SK-N-SH treated with all-trans-retinoic acid at 6 μM for 48 hours (cell line): ENCODE measurements around the gene PLCB2.

Source experiments
- ESRRG ChIP-seq: fragments of 250-450 bp; sonication (Bioruptor Pico); IDR thresholded peaks from 2 replicates; pipeline ENCODE4 v1.6.1; 2021; ENCODE audit warnings: mild to moderate bottlenecking
- PPARA ChIP-seq: fragments of 250-450 bp; sonication (Bioruptor Pico); IDR thresholded peaks from 2 replicates; pipeline ENCODE4 v1.5.0; 2020; ENCODE audit warnings: mild to moderate bottlenecking, borderline replicate concordance
- RARB ChIP-seq: fragments of 250-450 bp; sonication (Bioruptor Pico); IDR thresholded peaks from 2 replicates; pipeline ENCODE4 v1.8.0; 2021; ENCODE audit warnings: mild to moderate bottlenecking, moderate library complexity
- ZFP30 ChIP-seq: fragments of 450-650 bp; formaldehyde crosslinking; IDR thresholded peaks from 2 replicates; pipeline ENCODE4 v1.5.0; 2022; ENCODE audit warnings: mild to moderate bottlenecking, moderate library complexity
- TF ChIP-seq, protein P1 (sequence below): fragments of 250-450 bp; sonication (Bioruptor Pico); IDR thresholded peaks from 2 replicates; pipeline ENCODE4 v1.8.0; 2020; ENCODE audit warnings: mild to moderate bottlenecking, moderate library complexity, borderline replicate concordance
- TF ChIP-seq, protein P2 (sequence below): fragments of 250-450 bp; sonication (Bioruptor Pico); IDR thresholded peaks from 2 replicates; pipeline ENCODE4 v1.5.1; 2020; ENCODE audit warnings: low read depth, mild to moderate bottlenecking, moderate library complexity
- TF ChIP-seq, protein P3 (sequence below): fragments of 250-450 bp; sonication (Bioruptor Pico); IDR thresholded peaks from 2 replicates; pipeline ENCODE4 v1.5.1; 2021; ENCODE audit warnings: mild to moderate bottlenecking, moderate library complexity

DNA sequence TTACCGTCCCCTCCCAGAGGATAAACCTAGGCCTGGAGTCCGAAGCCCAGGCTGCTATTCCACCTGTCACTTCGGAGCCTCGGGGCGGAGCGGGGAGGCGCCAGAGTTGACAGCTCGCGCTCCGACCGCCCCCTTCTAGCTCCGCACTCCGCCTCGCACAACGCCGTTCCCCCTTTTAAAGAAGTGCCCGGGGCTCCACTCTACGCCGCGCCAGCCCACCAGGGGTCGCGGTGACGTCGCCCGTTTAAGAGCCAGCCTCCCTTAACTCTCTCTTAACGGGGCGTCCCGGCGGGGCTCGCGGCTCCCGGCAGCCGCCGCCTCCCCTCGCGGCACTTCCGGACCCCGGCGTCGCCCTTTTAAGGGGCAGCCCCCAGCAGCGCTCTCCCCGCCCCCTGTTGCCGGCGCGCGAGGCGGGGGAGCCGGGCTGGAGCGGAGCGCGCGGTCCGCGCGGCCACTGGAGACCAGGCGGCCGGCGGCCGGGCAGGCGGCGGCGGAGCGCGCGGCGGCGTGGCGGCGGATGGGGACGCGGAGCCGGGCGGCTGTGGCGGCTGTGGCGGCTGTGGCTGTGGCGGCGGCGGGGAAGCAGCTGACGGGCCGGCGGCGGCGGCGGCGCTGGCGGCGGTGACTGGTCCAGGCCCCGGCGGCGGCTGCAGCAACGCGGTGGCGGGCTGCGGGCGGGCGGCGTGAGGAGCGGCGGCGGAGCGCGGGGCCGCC, 15.7 kb upstream of the PLCB2 start, which contains the start of gene INAFM2:
- TF ChIP-seq, protein P1, sequence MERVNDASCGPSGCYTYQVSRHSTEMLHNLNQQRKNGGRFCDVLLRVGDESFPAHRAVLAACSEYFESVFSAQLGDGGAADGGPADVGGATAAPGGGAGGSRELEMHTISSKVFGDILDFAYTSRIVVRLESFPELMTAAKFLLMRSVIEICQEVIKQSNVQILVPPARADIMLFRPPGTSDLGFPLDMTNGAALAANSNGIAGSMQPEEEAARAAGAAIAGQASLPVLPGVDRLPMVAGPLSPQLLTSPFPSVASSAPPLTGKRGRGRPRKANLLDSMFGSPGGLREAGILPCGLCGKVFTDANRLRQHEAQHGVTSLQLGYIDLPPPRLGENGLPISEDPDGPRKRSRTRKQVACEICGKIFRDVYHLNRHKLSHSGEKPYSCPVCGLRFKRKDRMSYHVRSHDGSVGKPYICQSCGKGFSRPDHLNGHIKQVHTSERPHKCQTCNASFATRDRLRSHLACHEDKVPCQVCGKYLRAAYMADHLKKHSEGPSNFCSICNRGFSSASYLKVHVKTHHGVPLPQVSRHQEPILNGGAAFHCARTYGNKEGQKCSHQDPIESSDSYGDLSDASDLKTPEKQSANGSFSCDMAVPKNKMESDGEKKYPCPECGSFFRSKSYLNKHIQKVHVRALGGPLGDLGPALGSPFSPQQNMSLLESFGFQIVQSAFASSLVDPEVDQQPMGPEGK, result no peak
- TF ChIP-seq ESRRG (CRISPR knock-in tag), result no peak
- TF ChIP-seq, protein P2, sequence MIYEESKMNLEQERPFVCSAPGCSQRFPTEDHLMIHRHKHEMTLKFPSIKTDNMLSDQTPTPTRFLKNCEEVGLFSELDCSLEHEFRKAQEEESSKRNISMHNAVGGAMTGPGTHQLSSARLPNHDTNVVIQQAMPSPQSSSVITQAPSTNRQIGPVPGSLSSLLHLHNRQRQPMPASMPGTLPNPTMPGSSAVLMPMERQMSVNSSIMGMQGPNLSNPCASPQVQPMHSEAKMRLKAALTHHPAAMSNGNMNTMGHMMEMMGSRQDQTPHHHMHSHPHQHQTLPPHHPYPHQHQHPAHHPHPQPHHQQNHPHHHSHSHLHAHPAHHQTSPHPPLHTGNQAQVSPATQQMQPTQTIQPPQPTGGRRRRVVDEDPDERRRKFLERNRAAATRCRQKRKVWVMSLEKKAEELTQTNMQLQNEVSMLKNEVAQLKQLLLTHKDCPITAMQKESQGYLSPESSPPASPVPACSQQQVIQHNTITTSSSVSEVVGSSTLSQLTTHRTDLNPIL (CRISPR knock-in tag), result no peak
- TF ChIP-seq PPARA, result no peak
- TF ChIP-seq ZFP30 (CRISPR knock-in tag), result no peak
- no peak for TF ChIP-seq RARB (CRISPR knock-in tag)
- TF ChIP-seq, protein P3, sequence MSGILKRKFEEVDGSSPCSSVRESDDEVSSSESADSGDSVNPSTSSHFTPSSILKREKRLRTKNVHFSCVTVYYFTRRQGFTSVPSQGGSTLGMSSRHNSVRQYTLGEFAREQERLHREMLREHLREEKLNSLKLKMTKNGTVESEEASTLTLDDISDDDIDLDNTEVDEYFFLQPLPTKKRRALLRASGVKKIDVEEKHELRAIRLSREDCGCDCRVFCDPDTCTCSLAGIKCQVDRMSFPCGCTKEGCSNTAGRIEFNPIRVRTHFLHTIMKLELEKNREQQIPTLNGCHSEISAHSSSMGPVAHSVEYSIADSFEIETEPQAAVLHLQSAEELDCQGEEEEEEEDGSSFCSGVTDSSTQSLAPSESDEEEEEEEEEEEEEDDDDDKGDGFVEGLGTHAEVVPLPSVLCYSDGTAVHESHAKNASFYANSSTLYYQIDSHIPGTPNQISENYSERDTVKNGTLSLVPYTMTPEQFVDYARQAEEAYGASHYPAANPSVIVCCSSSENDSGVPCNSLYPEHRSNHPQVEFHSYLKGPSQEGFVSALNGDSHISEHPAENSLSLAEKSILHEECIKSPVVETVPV (CRISPR knock-in tag), result no peak
